ENCODE data around the gene ZNF831.

DNA sequence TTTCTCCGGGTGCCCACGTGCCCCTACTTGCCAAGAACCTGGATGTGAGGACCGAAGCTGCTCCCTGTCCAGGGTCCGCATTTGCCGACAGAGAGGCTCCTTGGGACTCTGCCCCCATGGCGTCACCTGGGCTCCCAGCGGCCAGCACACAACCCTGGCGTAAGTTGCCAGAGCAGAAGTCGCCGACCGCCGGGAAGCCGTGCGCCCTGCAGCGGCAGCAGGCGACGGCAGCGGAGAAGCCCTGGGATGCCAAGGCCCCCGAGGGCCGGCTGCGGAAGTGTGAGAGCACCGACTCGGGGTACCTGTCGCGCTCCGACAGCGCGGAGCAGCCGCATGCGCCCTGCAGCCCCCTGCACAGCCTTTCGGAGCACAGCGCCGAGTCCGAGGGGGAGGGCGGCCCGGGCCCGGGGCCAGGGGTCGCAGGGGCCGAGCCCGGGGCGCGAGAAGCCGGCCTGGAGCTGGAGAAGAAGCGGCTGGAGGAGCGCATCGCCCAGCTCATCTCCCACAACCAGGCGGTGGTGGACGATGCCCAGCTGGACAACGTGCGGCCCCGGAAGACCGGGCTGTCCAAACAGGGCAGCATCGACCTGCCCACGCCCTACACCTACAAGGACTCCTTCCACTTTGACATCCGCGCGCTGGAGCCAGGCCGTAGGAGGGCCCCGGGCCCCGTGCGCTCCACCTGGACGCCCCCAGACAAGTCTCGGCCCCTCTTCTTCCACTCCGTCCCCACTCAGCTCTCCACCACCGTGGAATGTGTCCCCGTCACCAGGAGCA lies 28.3 kb downstream of the ZNF831 start:
- TF ChIP-seq, protein P1, sequence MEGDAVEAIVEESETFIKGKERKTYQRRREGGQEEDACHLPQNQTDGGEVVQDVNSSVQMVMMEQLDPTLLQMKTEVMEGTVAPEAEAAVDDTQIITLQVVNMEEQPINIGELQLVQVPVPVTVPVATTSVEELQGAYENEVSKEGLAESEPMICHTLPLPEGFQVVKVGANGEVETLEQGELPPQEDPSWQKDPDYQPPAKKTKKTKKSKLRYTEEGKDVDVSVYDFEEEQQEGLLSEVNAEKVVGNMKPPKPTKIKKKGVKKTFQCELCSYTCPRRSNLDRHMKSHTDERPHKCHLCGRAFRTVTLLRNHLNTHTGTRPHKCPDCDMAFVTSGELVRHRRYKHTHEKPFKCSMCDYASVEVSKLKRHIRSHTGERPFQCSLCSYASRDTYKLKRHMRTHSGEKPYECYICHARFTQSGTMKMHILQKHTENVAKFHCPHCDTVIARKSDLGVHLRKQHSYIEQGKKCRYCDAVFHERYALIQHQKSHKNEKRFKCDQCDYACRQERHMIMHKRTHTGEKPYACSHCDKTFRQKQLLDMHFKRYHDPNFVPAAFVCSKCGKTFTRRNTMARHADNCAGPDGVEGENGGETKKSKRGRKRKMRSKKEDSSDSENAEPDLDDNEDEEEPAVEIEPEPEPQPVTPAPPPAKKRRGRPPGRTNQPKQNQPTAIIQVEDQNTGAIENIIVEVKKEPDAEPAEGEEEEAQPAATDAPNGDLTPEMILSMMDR (IDR thresholded peaks at IDR 0.05): no peak
- no peak for TF ChIP-seq POLR2A (IDR thresholded peaks at IDR 0.05)

Data from ovary (tissue), 3 donors.